Esophagus mucosa (tissue), 1 donor: ENCODE data around the gene ARG2. TPM values are rescaled to one million over a fixed set of nuclear protein-coding genes. Genes with fewer than 3 reads are reported as not detected.
A peak's percentile ranks its signal among the peaks of the same experiment; 100 is the strongest.

ENCODE experiments used
- ATAC-seq: fragments of 200-7000 bp; cut with Tn5 transposase; one replicate; pipeline ENCODE4 v1.9.1; 2020
- total RNA-seq: library from RNA; stranded (reverse); gene quantifications from one replicate; pipeline ENCODE4 v1.2.4, GENCODE V29; 2023
- donor health status: DM: yes; HTN: yes; CAD: no.

ARG2 gene
- total RNA-seq, 1 donor from 2014 or later, result 35.6 TPM

DNA sequence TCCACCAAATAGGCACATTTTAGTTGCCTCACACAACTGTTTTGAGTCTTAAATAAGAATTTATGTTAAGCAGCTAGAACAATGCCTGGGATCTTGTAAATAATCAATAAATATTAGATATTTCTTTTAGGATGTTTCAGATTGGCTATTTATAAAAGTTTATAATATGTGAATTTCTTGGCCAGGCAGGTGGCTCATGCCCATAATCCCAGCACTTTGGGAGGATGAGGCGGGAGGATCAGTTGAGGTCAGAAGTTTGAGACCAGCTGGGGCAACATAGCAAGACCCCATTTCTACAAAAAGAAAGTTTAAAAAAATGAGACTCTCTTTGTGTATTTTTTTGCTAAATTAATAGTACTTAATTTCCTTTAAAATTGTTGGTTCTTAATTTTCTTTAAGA lies 21.8 kb downstream of the ARG2 start:
- no peak for ATAC-seq

DNA sequence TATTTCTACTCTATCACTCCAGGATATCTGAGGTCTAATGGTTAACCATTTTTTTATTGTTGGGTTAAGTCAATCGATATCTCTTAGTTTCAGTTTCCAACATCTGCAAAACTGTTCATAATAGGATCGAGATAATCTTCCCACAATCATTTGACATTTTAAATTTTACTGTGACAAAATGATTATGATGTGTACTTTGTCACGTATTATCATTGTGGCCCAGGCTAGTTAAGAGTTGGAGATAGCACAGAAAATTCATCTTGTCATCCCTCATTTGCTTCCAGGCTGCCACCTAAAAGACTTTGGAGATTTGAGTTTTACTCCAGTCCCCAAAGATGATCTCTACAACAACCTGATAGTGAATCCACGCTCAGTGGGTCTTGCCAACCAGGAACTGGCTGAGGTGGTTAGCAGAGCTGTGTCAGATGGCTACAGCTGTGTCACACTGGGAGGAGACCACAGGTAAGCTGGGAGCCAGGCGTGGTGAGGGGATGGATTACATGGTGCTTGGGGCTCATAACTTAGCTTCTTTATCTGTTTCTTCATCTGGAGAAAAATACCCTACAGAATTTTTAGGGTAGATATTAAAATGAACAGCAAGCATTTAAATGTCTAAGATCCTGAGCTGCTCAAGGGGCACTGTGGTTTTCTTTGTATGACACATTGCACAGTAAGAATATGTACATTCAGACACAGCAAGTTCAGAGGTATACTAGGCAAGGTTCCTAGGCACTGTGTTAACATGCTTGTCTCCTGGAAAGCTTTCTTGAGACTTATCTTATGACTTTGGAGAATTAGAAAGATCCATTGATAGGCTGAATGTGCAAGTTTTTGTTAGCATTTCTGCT lies 22.4 kb downstream of the ARG2 start:
- peak; percentile 75 for ATAC-seq

DNA sequence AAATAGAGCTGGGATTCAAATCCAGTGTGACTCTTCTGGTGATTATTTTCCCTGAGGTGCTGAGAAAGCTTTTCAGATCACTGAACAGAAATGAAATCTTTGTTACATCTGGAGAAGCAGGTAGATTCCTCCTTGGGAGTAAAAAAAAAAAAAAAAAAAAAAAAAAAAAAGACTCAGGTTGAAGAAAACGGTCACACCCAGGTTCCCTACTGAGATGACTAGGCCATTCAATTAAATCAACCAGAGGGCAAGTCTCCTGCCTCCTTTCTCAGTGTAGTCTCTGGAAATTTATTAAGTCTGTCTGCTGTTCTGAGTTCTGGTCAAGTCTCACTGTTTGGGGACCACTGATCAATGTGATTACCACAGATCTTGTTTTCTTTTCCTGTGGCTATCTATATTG lies 24.0 kb downstream of the ARG2 start:
- no peak for ATAC-seq

DNA sequence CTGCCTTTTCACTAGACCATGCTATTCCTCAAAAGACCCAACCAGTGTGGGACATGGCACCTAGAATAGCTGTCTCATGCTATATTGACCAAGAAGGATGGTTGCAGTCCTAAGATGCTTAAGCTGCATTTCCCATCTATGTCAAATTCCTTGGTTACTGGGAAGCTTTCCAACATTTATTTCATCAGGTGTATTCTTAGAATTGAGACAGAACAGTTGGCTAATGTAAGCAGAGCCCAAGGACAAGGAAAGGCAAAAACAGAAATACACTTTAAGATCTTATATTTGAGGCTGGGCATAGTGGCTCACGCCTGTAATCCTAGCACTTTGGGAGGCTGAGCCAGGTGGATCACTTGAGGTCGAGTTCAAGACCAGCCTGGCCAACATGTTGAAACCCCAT lies 24.7 kb downstream of the ARG2 start:
- no peak for ATAC-seq

DNA sequence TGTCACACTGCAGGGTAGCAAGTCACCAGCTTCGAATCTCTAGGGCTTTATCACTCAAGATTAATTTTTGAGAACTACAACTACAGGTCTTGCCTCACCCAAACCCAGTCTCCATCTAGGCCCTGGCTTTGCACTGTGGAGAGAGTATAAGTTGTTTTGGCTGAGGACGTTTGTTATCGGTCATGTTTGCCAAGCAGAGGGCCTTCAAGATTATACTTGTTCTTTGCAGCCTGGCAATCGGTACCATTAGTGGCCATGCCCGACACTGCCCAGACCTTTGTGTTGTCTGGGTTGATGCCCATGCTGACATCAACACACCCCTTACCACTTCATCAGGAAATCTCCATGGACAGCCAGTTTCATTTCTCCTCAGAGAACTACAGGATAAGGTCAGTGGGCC lies 25.7 kb downstream of the ARG2 start:
- no peak for ATAC-seq

DNA sequence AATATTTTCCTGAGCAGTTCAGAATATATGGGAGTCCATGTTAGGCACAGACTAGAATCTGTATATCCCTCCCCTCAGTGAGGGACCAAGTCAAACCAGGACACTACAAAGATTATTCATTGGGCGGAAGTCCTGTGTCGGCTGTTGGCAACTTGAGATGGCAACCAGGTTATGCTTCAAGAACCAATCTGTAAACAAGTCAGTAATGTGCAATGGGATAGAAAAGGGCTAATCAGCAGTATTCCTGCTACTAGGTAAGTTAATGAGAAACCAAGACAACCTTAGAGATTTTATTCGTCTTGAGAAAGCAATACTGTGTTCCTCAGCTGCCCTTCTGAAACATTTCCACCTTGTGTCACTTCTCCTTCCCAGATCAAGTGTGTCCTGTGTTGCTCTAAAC lies 26.4 kb downstream of the ARG2 start:
- no peak for ATAC-seq

DNA sequence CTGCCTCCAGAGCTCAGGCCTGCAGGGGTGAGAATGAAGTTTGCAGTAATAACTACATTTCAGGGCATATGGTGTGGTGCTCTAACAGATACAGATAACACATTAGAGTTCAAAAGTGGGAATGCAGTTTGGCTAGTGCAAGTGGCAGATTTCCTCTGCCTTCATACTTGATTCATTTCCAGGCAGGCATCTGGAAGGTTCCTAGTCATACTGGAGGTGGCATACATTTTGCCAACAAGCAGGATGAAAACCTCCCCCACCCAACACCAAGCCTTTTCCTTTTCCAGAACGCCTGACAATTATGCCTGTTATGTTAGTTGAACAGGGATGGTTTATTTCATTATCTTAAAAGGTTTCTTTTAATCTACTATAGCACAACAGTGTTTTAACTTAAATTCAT lies 30.4 kb downstream of the ARG2 start:
- ATAC-seq, result no peak

DNA sequence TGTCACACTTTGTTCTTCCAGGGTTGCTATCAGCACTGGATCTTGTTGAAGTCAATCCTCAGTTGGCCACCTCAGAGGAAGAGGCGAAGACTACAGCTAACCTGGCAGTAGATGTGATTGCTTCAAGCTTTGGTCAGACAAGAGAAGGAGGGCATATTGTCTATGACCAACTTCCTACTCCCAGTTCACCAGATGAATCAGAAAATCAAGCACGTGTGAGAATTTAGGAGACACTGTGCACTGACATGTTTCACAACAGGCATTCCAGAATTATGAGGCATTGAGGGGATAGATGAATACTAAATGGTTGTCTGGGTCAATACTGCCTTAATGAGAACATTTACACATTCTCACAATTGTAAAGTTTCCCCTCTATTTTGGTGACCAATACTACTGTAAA lies 31.0 kb downstream of the ARG2 start:
- peak; percentile 30 for ATAC-seq

DNA sequence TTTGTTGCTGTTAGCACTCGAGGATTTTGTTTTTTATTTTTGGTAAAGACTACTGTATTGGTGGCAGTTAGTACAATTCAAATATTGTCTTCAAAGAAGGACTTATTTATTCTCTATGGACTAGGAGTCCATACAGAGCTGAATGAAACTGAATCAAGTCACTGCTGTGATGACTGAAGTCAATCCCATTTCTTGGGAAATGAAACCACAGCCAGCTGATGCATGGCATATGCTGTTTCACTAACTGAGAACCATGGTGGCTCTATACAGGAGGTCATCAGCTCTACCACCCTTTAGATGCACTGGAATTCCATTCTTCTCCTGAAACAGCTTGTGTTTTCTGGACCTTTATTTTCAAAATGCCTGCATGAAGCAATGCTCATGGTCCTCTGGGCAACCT lies 32.5 kb downstream of the ARG2 start:
- ATAC-seq, result no peak

DNA sequence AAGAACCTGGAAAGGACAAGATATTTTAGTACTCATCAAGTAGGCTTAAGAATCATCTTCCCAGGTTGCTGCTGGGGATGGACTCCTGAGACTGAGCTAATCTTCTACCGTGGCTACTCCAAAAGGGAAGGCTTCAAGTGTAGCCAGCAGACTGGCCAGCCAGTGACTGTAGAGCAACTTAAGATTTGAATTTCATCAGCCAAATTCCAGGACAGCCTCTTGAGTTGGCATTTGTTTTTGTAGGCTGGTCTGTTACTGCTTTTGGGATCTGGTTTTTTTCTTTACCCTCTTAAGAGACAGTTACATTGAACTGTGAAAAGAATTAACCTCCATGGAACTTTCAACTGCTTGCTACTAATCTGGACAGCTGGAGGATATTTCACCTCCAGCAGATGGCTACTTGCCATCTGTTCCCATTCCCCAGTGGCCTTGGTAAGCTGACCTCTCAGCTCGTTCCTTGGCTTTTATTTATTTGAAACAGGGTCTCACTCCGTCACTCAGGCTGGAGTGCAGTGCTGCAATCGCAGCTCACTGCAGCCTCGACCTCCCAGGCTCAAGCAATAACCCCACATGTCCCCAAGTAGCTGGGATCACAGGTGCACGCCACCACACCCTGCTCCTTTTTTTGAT lies 34.0 kb downstream of the ARG2 start:
- ATAC-seq, result no peak

DNA sequence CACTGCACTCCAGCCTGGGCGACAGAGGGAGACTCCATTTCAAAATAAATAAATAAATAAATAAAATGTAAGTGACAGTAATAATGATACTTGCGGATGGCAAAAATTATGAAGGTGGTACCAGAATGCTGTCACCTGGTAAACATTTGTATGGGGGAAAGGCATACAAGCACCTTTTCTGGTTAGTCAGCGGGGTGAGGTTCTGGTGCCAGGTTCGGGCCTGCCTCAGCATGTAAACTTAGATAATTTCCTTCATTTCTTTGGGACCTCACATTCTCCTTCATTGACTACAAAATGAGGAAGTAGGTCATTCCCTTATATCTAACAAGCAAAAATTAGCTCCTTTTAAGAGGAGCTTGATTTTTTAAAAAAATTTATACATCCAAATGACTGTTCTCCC lies 43.9 kb downstream of the ARG2 start:
- peak; percentile 71 for ATAC-seq

DNA sequence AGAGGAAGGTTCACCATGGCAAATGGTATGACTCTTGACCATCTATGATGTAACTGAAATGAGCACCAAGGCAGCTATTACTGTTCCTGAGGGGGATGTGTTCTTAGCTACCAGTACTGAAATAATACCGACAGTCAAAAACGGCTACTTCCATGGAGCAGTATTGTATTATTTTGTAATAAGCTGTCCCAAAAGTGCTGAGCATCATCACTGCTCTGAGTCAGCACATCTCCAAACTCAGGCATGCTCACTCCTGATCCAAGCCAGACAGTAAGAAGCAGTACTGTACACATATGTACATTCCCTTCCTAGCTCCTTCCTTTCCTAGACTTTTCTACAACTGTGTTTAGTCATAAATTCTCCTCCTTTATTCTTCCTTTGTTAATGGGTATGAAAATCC lies 46.1 kb downstream of the ARG2 start:
- ATAC-seq, result peak; percentile 42

DNA sequence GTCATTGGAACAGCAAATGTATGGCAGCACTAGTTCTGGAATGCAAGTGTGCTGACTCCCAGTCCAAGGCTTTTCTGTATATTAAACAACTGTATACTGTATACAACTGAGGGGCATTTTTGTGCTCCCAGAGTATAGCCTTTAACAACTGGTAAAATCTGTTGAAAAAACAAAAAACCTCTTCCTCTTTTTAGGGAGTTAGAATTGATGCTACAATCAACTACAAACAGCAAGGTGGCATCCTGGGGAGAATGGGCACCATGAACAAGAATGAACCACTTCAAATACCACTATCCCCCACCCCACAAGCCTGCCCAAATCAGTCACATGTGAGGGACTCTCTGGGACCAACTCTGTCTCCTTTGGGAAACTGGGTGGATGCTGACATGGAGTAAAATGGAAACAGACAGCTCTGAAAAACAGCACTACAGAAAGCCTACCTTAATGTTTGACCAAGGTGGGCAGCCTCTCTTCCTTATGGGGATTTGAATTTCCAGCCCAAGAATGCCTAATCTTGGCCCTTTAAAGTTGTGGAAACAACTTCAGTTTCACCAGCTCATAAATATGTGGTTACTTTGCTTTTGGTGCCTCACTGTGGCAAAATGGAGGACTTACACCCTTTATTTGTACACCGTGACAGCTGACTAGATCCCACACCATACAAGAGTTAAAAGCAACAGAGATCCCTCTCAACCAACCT lies 47.2 kb downstream of the ARG2 start:
- peak; percentile 71 for ATAC-seq

DNA sequence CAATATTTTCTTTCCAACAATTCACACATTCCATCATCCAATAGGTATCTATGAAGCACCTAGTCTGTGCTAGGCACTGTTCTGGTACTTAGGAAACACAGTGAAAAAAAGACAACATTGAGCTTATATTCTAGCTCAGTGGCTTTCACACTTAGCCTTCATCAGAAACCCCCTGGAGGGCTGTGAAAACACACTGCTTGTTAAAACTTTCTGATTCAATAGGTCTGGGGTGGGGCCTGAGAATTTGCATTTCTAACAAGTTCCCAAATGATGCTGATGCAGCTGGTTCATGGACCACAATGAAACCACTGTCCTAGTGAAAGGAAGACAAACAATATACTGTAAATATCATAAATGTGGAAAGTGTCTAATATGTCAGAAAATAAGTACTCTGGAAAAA lies 48.8 kb downstream of the ARG2 start:
- ATAC-seq, result no peak

DNA sequence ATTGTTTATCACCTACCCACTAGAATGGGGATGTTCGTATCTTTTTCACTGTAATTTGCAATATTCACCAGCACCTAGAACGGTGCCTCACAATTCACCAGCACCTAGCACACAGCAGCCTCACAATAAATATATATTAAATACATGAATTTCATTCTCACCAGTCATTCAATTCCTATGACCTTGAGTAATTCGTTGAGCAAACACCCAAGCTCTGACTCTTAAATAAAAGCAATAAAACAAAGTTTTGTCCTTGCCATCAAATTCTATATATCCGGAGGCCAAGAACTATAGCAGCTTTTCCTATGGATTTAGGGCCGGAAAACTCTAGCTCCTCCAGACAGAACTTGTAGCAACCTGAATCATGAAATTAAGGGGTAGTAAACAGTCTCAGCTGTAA lies 53.7 kb downstream of the ARG2 start:
- no peak for ATAC-seq

DNA sequence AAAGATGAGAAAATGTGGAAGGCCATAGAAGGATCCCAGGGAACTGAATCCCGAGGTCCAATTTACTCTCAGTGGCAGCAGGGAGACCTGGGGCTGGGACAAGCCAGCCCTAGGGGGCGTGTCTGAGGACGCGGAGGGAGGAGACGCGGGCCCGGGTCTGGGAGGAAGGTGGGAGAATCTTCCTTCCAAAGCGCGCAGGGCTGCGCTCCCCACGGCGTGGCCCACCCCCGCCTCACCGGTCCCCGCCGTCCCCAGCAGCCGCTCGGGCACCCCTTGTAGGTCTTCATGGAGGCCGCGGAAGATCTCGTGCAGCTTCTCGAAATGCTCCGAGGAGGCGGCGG lies 54.4 kb downstream of the ARG2 start:
- ATAC-seq, result peak; percentile 80

DNA sequence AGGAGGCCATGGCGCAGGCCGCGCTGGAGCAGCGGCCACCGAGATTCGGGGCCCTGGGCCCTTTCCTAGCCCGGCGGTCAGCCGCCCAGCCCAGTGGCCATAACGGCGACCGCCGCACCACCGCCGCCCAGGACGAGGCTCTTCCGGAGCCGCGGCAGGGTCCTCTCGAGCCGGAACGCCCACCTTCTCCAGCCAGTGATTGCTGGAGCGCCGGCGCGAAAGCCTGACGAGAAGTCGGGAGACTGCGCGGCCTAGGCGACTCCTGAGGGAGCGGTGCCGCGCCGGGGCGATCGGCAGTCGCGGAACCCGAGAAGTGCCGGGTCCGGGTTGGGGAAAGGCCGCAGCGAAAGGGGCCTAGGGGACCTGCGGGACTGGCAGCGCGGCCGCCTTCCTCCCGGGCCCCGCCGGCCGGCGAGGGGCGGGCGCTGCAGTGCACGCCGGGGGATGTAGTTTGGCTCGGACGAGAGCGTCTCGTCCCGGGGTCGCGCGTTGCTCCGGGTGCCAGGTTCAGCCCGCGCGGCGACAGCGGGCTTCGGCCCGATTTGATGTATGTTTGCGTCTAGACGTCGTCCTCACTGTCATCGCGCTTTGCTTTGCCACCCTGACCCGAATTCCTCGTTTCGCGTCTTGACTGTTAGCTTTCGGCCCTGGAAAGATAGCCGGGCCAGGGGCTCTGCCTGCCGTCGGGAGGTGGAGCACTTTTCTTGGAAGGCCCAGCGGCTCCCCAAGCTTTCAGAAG lies 54.9 kb downstream of the ARG2 start, which contains the start of gene VTI1B:
Gene VTI1B, minus strand, starts transcription at position 153 of the 739 bp plus-strand sequence. Its CDS starts 143 bp downstream, at position 10.
- peak; percentile 82 for ATAC-seq

DNA sequence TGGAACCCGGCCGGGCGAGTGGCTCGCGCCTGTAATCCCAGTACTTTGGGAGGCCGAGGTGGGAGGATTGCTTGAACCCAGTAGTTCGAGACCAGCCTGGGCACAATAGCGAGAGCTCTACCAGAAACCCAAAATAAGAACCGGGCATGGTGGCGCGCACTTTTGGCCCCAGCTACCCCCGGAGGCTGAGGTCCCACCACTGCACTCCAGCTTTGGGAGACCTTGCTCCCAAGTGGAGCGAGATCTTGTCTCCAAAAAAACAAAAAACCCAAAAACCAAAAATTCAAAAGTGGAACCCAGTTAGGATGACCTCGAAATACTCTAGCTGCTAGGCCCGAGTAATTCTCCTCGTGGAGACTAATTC lies 55.5 kb downstream of the ARG2 start:
- no peak for ATAC-seq

DNA sequence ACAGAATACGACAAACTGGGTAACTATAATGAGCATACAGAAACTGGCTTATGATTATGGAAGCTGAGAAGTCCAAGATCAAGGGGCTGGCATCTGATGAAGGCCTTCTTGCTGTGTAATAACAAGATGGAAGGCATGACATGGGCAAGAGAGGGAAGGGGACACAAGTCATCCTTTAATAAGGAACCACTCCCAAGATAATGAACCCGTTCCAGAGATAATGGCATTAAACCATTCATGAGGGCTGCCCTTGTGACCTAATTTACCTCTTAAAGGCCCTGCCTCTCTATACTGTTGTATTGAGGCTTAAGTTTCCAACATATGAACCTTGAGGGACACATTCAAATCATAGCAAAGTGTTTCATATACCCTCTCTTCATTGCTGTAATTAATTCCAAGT lies 59.3 kb downstream of the ARG2 start:
- no peak for ATAC-seq

DNA sequence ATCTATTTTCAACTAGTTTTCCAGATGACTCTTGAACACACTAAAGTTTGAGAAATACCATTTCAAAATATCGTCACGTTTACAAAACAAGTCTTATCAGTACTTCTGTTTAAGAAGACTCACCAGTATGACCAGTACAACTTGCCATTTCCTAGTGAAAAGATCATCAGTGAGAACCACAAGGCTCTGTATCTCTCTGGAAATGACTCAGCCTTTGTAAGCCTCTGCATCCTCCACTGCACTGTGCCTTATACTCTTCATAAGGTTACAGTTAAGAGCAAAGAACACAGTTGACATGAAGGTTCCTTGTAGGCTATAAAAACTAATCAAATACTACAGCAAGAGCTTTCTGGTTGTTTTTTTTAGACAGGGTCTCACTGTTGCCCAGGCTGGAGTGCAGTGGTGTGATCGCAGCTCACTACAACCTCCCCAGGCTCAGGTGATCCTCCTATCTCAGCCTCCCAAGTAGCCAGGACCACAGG lies 60.4 kb downstream of the ARG2 start:
- peak; percentile 75 for ATAC-seq

DNA sequence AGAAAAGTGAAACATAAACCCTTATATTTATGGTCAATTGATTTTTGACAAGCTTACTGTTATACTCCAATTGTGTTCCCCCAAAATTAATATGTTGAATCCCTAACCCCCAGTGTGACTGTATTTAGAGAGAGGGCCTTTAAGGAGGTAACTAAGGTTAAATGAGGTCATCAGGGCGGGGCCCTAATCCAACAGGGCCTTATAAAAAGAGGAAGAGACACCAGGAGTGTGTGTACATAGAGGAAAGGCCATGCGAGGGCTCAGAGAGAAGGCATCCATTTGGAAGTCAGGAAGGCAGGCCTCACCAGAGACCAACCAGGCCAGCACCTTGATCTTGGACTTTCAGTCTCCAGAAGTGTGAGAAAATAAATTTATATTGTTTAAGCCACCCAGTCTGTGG lies 61.2 kb downstream of the ARG2 start:
- peak; percentile 50 for ATAC-seq

DNA sequence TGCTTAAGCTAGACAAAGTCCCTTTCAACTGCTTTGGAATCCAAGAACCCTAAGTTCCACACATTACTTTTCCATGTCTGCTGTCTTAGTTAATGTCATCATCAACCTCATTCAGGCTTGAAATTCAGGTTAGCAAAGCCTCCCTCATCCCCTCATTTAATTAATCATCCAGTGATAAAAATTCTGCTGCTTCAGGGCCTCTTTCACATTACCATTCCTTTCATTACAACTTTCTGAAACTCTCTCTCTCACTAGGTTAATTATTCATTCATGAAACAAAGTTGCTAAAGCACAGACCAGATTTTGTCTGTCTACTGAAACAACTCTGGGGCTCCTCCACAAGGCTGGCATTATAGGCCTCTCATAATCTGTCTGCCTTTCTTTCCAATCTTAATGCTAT lies 64.1 kb downstream of the ARG2 start:
- no peak for ATAC-seq

DNA sequence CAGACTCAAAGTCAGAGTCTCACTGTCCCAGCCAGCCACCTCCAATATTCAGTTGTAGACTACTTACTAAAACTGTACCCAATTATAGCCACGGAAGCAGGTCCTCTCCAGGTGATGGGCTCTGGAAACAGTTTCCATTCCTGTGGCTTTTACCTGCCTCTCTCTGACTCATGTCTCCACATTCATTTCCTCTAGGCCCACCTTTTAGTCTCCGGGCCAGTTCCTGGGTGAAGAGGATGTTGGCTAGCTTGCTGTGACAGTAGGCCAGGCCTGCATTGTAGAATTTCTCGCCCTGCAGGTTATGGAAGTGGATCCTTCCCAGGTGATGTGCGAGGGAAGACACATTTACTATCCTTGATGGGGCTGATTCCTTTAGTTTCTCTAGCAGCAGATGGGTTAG lies 70.3 kb downstream of the ARG2 start:
- no peak for ATAC-seq
